ENCODE data around the gene GART. TPM values are rescaled to one million over a fixed set of nuclear protein-coding genes. Genes with fewer than 3 reads are reported as not detected.
"Not testable (repeated sequence)": the region's sequence is repeated elsewhere in the genome, so short reads cannot be mapped to it uniquely, and the experiment has no call there.

Gene GART
- total RNA-seq (2014; rRNA removed; shearing (Covaris generic)) = 96.9 and 163 TPM in 2 replicates

GRCh38 chr21:33541756-33542639 is at the start of gene GART:
TSS of gene GART (minus strand) at chr21:33542117. CDS start at chr21:33539315, 2,802 bp downstream.
- DNase-seq (ENCODE audit: low spot score) = peak; percentile 86

- peak; percentile 79 for DNase-seq (ENCODE audit: low spot score)
Observed at GRCh38 chr21:33588485-33589335, 46.8 kb upstream of the GART start, which contains the start of gene DONSON. TSS of gene DONSON (minus strand) at chr21:33588684. CDS start at chr21:33588641, 43 bp downstream.

- DNase-seq (ENCODE audit: low spot score) = peak; percentile 19
Observed at GRCh38 chr21:33587792-33588484, 46.0 kb upstream of the GART start.

DNA sequence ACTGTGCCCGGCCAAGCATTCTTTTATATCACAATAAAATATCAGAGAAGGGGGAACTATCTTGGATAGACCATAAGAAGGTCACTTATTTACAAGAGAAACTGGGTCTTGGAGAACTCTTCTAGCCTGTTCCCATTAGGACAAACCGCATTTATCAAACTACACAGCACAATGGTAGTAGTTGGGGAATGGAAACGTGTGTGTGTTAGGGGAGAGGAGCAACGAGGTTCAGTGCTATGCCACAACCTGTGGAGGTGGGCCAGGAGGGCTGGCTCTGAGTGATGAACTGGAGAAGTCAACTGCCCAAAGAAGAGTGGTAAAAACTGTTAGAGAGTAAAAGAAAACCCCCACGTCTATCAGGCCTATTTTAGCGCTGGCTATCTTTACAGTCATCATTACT is 45.0 kb upstream of the GART start:
- no peak for DNase-seq (ENCODE audit: low spot score)

DNA sequence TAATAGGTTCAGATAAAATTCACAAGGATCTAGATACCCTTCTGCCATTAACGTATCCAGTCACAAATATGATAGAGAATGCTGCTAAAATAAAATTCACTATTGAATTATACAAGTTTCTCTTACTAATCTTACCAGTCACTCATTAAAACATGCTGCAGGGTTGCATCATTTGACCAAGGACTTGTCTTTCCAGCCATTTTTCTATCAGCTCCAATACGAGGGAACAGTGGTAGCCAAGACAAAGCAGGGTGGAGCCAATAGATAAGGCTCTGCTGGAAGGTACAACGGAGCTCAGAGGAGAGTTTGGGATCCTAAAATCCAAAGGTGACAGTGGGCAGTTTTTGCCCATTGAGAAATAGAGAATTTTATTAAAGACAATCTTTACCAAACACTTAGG is 42.5 kb upstream of the GART start:
- DNase-seq (ENCODE audit: low spot score) = no peak

DNA sequence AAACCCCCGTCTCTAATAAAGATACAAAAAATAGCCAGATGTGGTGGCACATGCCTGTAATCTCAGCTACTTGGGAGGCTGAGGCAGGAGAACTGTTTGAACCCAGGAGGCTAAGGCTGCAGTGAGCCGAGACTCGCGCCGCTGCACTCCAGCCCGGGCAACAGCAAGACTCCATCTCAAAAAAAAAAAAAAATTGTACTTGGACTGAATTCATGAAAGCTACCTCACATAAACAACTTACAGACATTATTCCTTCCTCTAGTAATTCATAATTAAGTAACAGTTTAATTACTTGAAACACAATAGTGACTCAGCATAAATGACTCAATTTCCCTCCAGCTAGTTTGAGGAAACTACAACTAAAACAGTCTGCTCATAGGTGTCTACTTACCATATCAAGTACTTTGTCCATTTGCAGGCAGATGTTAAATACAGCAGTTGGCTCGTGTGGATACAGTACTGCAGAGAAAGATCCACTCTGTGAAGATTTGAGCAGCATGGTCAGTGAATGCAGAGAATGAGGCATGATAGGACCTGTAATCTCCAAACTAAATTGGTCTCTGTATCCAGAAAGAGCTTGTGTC is 37.1 kb upstream of the GART start:
- DNase-seq (ENCODE audit: low spot score) = no peak

GRCh38 chr21:33578214-33578613 is 36.3 kb upstream of the GART start:
- DNase-seq (ENCODE audit: low spot score) = no peak

DNA sequence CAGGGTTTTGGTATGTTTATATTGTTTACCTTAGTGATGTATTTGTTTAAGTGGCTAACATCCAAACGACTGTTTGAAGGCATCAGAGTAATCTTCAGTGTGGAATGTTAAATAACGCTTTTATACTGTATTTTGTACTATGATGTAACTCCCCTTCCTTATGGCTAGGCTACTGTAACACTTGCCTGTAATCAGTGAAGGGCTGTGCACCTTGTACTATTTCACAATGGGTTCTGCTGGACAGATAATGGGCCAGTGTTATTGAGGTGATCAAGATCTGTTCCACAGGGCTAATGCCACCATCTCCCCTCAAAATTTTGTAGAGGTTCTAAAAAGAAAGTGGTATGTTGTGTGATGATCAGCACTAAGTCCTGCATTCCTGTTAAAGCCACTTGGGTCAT is 34.8 kb upstream of the GART start:
- not testable (repeated sequence) for DNase-seq (ENCODE audit: low spot score)

GRCh38 chr21:33572350-33572749 is 30.4 kb upstream of the GART start:
- no peak for DNase-seq (ENCODE audit: low spot score)

GRCh38 chr21:33569991-33570390 is 28.1 kb upstream of the GART start:
- no peak for DNase-seq (ENCODE audit: low spot score)

- no peak for DNase-seq (ENCODE audit: low spot score)
Observed at GRCh38 chr21:33568448-33568847, 26.5 kb upstream of the GART start.

DNA sequence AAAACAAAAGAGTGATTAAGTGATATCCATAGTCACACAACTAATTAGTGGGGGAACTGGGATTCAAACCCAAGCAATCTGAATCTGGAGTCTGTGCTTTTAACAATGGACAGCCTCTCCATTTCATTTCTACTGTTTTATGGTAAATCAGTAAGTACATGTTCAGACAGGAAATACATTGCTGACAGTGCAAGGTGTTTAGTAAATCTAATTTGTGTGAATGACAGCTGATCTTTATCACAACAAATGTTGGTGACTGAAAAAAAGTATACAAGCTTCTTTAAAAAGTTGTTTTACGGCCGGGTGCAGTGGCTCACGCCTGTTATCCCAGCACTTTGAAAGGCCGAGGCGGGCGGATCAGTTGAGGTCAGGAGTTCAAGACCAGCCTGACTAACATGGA is 26.0 kb upstream of the GART start:
- no peak for DNase-seq (ENCODE audit: low spot score)

- no peak for DNase-seq (ENCODE audit: low spot score)
Observed at GRCh38 chr21:33566514-33566913, 24.6 kb upstream of the GART start.

DNA sequence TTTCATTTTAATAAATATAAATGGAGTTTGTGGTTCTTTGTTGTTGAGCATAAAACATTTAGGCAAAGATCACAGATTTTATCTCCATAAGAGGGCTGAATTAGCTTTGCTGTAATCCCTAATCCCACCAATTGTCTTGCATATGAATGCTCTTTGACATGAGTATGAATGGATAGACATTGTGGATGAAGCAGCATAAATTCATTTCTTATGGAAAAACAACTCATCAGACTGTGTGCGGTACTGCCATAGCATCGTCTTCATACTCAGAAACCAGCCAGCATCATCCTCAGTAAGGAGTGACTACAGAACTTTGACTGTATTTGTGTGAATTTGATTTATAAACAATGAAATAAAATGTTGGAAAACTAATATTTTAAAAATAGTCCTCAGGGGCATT is 20.5 kb upstream of the GART start:
- no peak for DNase-seq (ENCODE audit: low spot score)

DNA sequence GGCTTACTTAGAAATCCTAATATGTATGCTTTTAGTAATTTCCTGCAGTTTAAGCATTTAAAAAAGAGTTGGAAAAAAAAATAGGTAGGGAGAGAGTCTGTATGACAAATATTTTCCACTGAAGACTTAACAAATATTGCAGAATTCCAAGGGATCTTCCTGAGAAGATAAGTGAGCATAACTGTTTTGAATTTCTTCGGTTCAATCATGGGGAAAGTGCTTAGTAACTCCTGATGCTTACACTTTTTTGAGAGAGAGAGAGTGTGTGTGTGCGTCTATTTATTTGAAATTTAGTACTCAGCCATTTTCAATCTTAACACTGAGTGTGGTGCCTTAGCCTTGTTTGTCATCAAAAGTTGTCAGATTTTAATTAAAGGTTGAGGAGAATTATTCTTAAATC is 19.5 kb upstream of the GART start:
- no peak for DNase-seq (ENCODE audit: low spot score)

DNA sequence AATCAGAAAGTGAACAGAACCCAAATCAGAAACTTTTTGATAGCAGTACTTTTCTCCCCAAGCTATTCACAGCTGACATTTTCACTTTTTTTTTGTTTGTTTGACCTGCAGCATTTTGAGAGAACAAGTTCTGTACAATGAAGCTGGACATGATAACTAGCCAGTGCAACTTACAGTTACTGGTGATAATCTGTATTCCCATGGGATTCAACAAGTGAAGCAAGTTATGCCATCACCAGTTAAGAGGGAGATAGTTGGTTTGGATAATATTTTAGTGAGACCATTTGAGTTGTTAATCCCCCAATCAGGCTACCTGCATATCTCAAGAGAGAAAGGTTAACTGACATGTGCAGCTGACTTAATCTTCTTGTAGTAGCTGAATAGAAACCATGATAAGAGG is 19.0 kb upstream of the GART start:
- DNase-seq (ENCODE audit: low spot score) = no peak

- DNase-seq (ENCODE audit: low spot score) = no peak
Observed at GRCh38 chr21:33559813-33560212, 17.9 kb upstream of the GART start.

DNA sequence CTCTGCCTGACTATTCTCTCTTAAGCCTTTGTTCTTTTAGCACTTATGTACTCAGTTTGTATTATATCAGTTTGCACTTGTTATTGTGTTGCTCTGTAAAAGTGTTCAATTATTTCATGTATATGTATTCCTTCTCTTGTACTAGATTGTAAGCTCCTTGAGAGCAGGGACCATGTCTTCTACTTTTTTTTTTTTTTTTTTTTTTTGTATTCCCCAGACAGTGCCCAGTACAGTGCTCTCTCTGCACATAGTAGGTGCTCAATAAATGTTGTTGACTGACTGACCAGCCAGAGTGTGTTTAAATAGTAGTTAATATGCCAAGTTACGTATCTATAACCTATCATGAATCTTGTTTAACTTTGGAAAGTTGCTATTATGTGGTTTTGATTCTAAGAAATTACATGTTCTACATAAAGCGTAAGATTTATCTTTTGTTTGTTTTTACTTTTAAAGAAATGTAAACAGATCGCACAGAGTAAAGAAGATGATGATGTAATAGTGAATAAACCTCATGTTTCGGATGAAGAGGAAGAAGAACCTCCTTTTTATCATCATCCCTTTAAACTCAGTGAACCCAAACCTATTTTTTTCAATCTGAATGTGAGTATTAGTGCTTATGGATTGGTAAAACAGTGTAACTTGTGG is 17.0 kb upstream of the GART start:
- no peak for DNase-seq (ENCODE audit: low spot score)

- no peak for DNase-seq (ENCODE audit: low spot score)
Observed at GRCh38 chr21:33557447-33557846, 15.5 kb upstream of the GART start.

- DNase-seq (ENCODE audit: low spot score) = no peak
Observed at GRCh38 chr21:33554982-33555344, 13.0 kb upstream of the GART start.
